IPS-15b (cell line): ENCODE measurements around the gene ZC3H12A.

ENCODE experiments used
- H3K27me3 ChIP-seq: one replicate; pipeline ENCODE4 v1.6.1; 2013; ENCODE audit warnings: low read length; ENCODE audit not compliant: control insufficient read depth, insufficient read depth
- H3K36me3 ChIP-seq: one replicate; pipeline ENCODE4 v1.6.1; 2013; ENCODE audit warnings: low read length; ENCODE audit not compliant: control insufficient read depth, insufficient read depth
- H3K4me1 ChIP-seq: one replicate; pipeline ENCODE4 v1.6.1; 2013; ENCODE audit warnings: mild to moderate bottlenecking, low read length; ENCODE audit not compliant: control insufficient read depth, insufficient read depth
- H3K4me3 ChIP-seq: one replicate; pipeline ENCODE4 v1.5.1; 2013; ENCODE audit warnings: low read depth, low read length
- H3K9ac ChIP-seq: one replicate; pipeline ENCODE4 v1.6.1; 2013; ENCODE audit warnings: low read depth, mild to moderate bottlenecking, low read length
- H3K9me3 ChIP-seq: one replicate; pipeline ENCODE4 v1.6.1; 2013; ENCODE audit warnings: mild to moderate bottlenecking, low read length; ENCODE audit not compliant: control insufficient read depth, insufficient read depth

Gene ZC3H12A

GRCh38 chr1:37474697-37475379 lies 458 bp downstream of the ZC3H12A start:
- H3K4me1 ChIP-seq: peaks cover 34% of the 10 kb centered on the region
- peak overlapping the region; percentile 68 for H3K9ac ChIP-seq
- H3K36me3 ChIP-seq: peaks cover 13% of the 10 kb centered on the region
- no peaks in the 10 kb centered on the region for H3K9me3 ChIP-seq
- H3K27me3 ChIP-seq: peaks cover 18% of the 10 kb centered on the region
- peak overlapping the region; percentile 71 for H3K4me3 ChIP-seq

GRCh38 chr1:37475380-37476086 lies 1.2 kb downstream of the ZC3H12A start:
- Histone ChIP-seq H3K27me3 (peaks cover 18% of the 10 kb centered on the region), H3K4me1 (peaks cover 36% of the 10 kb centered on the region), H3K9me3 (no peaks in the 10 kb centered on the region), H3K36me3 (peaks cover 20% of the 10 kb centered on the region), H3K9ac (no peak overlapping the region), H3K4me3 (peak overlapping the region; percentile 71)

- Histone ChIP-seq H3K27me3 (peaks cover 18% of the 10 kb centered on the region), H3K4me3 (peak overlapping the region; percentile 31), H3K9me3 (no peaks in the 10 kb centered on the region), H3K36me3 (peaks cover 25% of the 10 kb centered on the region), H3K9ac (no peak overlapping the region), H3K4me1 (peaks cover 36% of the 10 kb centered on the region)
These were observed 1.7 kb downstream of the ZC3H12A start for GRCh38 chr1:37476087-37476452.

GRCh38 chr1:37476460-37477197 lies 2.2 kb downstream of the ZC3H12A start:
- Histone ChIP-seq H3K27me3 (peaks cover 18% of the 10 kb centered on the region), H3K4me3 (peak overlapping the region; percentile 31), H3K9me3 (no peaks in the 10 kb centered on the region), H3K36me3 (peaks cover 31% of the 10 kb centered on the region), H3K4me1 (peaks cover 32% of the 10 kb centered on the region), H3K9ac (peak overlapping the region; percentile 28)

- Histone ChIP-seq H3K9ac (peak overlapping the region; percentile 28), H3K4me3 (peak overlapping the region; percentile 31), H3K27me3 (peaks cover 18% of the 10 kb centered on the region), H3K4me1 (peaks cover 29% of the 10 kb centered on the region), H3K9me3 (no peaks in the 10 kb centered on the region), H3K36me3 (peaks cover 38% of the 10 kb centered on the region)
These were observed 3.0 kb downstream of the ZC3H12A start for GRCh38 chr1:37477198-37477931.

- H3K36me3 ChIP-seq: peaks cover 44% of the 10 kb centered on the region
These were observed 3.6 kb downstream of the ZC3H12A start for GRCh38 chr1:37477946-37478345.

GRCh38 chr1:37478451-37478881 lies 4.1 kb downstream of the ZC3H12A start:
- no peak overlapping the region for H3K9ac ChIP-seq
- no peak overlapping the region for H3K4me3 ChIP-seq
- H3K4me1 ChIP-seq: peaks cover 29% of the 10 kb centered on the region
- H3K9me3 ChIP-seq: no peaks in the 10 kb centered on the region
- peaks cover 49% of the 10 kb centered on the region for H3K36me3 ChIP-seq
- peaks cover 7% of the 10 kb centered on the region for H3K27me3 ChIP-seq

More at GRCh38 chr1:37477946-37478345, 3.6 kb downstream of the ZC3H12A start:
- peak overlapping the region; percentile 28 for H3K4me3 ChIP-seq
- H3K27me3 ChIP-seq: peaks cover 12% of the 10 kb centered on the region
- no peaks in the 10 kb centered on the region for H3K9me3 ChIP-seq
- H3K9ac ChIP-seq: no peak overlapping the region
- H3K4me1 ChIP-seq: peaks cover 29% of the 10 kb centered on the region

GRCh38 chr1:37478890-37479254 lies 4.5 kb downstream of the ZC3H12A start:
- peak overlapping the region; percentile 60 for H3K9ac ChIP-seq
- no peak overlapping the region for H3K4me3 ChIP-seq
- peaks cover 52% of the 10 kb centered on the region for H3K36me3 ChIP-seq

GRCh38 chr1:37479255-37480124 lies 5.1 kb downstream of the ZC3H12A start:
- peaks cover 52% of the 10 kb centered on the region for H3K36me3 ChIP-seq
- H3K9me3 ChIP-seq: no peaks in the 10 kb centered on the region
- no peak overlapping the region for H3K4me3 ChIP-seq
- no peaks in the 10 kb centered on the region for H3K27me3 ChIP-seq
- peaks cover 26% of the 10 kb centered on the region for H3K4me1 ChIP-seq
- H3K9ac ChIP-seq: peak overlapping the region; percentile 60

More at GRCh38 chr1:37478890-37479254, 4.5 kb downstream of the ZC3H12A start:
- H3K9me3 ChIP-seq: no peaks in the 10 kb centered on the region
- peaks cover 3% of the 10 kb centered on the region for H3K27me3 ChIP-seq
- H3K4me1 ChIP-seq: peaks cover 27% of the 10 kb centered on the region

GRCh38 chr1:37480125-37480466 lies 5.7 kb downstream of the ZC3H12A start:
- no peaks in the 10 kb centered on the region for H3K27me3 ChIP-seq
- no peak overlapping the region for H3K9ac ChIP-seq
- H3K9me3 ChIP-seq: no peaks in the 10 kb centered on the region
- H3K36me3 ChIP-seq: peaks cover 52% of the 10 kb centered on the region
- no peak overlapping the region for H3K4me3 ChIP-seq
- peaks cover 24% of the 10 kb centered on the region for H3K4me1 ChIP-seq
